IPS-18a (cell line): Measurements from ENCODE around the gene CDC45.
A peak's percentile ranks its signal among the peaks of the same experiment; 100 is the strongest.

Source experiments
- H3K27ac ChIP-seq: one replicate; pipeline ENCODE4 v1.5.1; 2013; ENCODE audit warnings: low read length
- H3K27me3 ChIP-seq: one replicate; pipeline ENCODE4 v1.6.1; 2013; ENCODE audit warnings: mild to moderate bottlenecking, low read length; ENCODE audit not compliant: control insufficient read depth, insufficient read depth
- H3K36me3 ChIP-seq: one replicate; pipeline ENCODE4 v1.6.1; 2013; ENCODE audit warnings: low read depth, low read length; ENCODE audit not compliant: control insufficient read depth
- H3K4me1 ChIP-seq: one replicate; pipeline ENCODE4 v1.6.1; 2013; ENCODE audit warnings: low read depth, low read length; ENCODE audit not compliant: control insufficient read depth
- H3K4me3 ChIP-seq: one replicate; pipeline ENCODE4 v1.5.1; 2013; ENCODE audit warnings: low read length
- H3K9ac ChIP-seq: one replicate; pipeline ENCODE4 v1.6.1; 2013; ENCODE audit warnings: mild to moderate bottlenecking, low read length, moderate library complexity
- H3K9me3 ChIP-seq: one replicate; pipeline ENCODE4 v1.6.1; 2013; ENCODE audit warnings: low read depth, low read length; ENCODE audit not compliant: control insufficient read depth

Gene CDC45

GRCh38 chr22:19514831-19515565 lies 35.3 kb downstream of the CDC45 start:
- no peak overlapping the region for H3K9ac ChIP-seq
- no peaks in the 10 kb centered on the region for H3K27me3 ChIP-seq
- H3K9me3 ChIP-seq: no peaks in the 10 kb centered on the region
- no peak overlapping the region for H3K4me3 ChIP-seq
- peaks cover 18% of the 10 kb centered on the region for H3K36me3 ChIP-seq
- H3K27ac ChIP-seq: no peak overlapping the region
- H3K4me1 ChIP-seq: no peaks in the 10 kb centered on the region

DNA sequence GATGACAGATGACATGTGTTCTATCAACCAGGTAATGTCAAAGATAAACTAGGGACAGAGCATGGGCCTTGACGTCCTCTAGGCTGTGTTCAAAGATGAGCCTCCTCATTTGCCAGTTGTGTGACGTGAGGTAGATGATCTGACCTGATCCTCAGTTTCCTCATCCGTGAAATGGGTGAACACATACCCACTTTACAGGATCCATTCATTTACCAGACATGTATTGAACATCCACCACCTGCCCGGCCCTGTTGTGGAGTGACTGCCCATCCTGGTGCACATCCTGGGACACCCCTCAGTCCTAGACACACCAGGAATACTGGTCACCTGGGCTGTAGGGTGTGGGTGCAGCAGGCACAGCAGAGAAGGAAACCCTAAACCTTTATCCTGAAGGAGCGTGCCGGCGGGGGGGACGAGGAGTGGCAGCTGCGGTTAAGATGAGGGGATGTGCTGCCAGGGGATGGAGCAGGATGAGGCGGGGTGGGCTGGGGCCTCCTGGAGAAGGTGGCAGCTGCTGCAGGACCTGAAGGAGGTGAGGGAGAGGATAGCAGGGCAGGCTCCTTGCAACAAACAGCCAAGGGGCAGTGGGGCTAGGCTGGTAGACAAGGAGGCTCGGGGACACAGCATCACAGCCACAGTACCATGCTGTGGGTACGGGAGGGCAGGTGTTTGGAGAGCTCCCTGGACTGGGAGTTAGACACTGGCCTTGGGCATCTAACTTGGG lies 36.1 kb downstream of the CDC45 start:
- H3K27me3 ChIP-seq: no peaks in the 10 kb centered on the region
- no peak overlapping the region for H3K4me3 ChIP-seq
- H3K9ac ChIP-seq: no peak overlapping the region
- H3K36me3 ChIP-seq: peaks cover 17% of the 10 kb centered on the region
- H3K27ac ChIP-seq: no peak overlapping the region
- no peaks in the 10 kb centered on the region for H3K4me1 ChIP-seq
- H3K9me3 ChIP-seq: no peaks in the 10 kb centered on the region

DNA sequence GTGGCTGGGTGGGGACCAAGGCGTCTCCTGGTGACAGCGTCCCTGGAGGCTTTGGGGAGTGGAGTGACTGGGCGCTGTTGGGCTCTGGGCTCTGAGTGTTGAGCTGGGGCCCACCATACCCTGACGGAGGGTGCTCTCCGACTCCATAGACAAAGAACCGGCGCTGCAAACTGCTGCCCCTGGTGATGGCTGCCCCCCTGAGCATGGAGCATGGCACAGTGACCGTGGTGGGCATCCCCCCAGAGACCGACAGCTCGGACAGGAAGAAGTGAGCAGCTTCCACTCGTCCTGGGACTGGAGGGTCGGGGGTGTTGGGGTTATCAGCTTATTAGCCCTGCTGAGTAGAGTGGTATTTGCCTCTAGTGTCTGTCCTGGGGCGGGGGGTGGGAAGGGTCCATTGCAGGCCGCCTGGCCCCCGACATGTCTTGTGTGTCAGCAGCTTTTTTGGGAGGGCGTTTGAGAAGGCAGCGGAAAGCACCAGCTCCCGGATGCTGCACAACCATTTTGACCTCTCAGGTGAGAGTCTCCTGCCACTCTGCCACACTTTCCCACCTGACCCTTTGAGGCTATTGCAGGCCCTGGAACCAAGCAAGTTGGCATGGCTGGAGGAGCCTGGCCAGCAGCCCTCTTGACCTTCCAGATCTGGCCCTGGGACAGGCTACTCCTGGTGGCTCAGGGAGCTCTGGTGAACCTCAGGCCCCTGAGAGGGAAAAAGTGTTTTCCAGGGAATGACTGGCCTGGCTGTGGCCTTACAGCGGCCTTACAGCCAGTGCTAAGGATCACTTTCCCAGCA lies 36.9 kb downstream of the CDC45 start:
- H3K4me3 ChIP-seq: no peak overlapping the region
- peaks cover 2% of the 10 kb centered on the region for H3K27me3 ChIP-seq
- H3K9me3 ChIP-seq: no peaks in the 10 kb centered on the region
- H3K9ac ChIP-seq: no peak overlapping the region
- H3K36me3 ChIP-seq: peaks cover 16% of the 10 kb centered on the region
- no peak overlapping the region for H3K27ac ChIP-seq
- H3K4me1 ChIP-seq: no peaks in the 10 kb centered on the region

DNA sequence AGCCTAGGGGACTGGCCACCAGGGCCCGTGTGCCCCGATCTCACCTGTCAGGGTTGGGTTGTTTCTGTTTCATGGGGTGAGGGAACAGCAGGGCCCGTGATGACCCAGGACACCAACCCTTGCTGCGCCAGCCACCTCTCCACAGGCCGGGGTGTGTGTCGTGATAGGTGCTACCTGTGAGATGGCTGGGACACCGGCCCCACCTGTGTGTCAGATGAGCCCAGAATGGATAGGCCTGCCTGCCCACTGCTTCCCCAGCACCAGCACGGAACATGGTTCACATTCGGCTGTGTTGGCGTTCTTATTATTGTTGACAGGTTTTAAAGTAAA lies 37.4 kb downstream of the CDC45 start:
- Histone ChIP-seq H3K27me3 (peaks cover 7% of the 10 kb centered on the region), H3K9me3 (no peaks in the 10 kb centered on the region), H3K9ac (no peak overlapping the region), H3K4me3 (no peak overlapping the region), H3K36me3 (peaks cover 16% of the 10 kb centered on the region), H3K4me1 (no peaks in the 10 kb centered on the region), H3K27ac (no peak overlapping the region)

DNA sequence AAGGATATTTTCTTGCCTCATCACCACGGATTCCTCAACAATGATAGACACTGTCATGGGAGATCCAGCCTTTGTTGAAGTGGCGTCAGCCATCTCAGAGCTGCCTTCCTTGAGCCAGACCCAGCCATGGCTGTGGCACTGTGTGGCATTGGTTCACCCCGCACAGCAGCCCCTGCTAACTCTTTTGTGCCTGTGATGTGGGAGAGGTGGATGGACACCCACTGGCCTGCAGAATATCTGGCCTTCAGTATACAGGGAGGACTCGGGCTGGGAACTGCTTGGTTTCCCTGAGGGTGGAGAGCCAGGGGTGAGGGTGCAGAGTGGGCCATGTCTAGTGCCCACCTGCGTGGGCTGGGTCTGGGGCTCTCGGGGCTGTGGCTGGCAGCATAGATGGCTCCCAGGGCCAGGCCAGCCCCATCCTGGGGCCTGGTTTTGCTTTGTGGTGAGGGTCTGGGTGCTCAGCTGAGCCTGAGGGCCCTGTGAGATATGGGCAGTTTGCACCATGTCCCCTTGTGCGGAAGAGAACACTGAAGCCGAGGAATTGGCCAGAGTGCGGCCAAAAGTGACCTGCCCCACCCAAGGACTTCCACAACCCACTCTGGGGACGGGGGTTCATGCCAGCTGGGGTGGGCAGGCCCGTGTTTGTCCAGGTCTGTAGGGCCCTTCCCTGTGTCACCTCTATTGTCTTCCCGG lies 38.3 kb downstream of the CDC45 start:
- H3K4me1 ChIP-seq: peaks cover 6% of the 10 kb centered on the region
- peaks cover 16% of the 10 kb centered on the region for H3K27me3 ChIP-seq
- no peak overlapping the region for H3K4me3 ChIP-seq
- H3K36me3 ChIP-seq: peaks cover 13% of the 10 kb centered on the region
- H3K27ac ChIP-seq: no peak overlapping the region
- H3K9me3 ChIP-seq: no peaks in the 10 kb centered on the region
- H3K9ac ChIP-seq: no peak overlapping the region

DNA sequence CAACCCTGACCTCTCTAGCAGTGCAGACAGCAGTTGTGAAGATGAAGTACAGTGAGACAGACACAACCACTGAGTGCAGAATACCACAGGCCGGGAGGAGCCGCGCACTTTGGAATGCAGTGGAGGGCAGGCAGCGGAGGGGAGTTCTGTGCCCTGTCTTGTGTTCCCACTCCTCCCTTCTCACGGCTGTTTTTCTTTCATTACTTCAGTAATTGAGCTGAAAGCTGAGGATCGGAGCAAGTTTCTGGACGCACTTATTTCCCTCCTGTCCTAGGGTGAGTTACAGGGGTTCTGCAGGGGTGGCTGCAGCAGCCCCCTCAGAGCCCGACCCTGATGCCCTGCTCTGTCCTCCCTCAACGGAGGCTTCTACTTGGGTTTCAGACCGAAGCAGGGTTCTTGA lies 38.9 kb downstream of the CDC45 start:
- peaks cover 9% of the 10 kb centered on the region for H3K36me3 ChIP-seq
- peaks cover 6% of the 10 kb centered on the region for H3K4me1 ChIP-seq
- H3K9ac ChIP-seq: no peak overlapping the region
- no peak overlapping the region for H3K4me3 ChIP-seq
- no peaks in the 10 kb centered on the region for H3K9me3 ChIP-seq
- H3K27ac ChIP-seq: no peak overlapping the region
- H3K27me3 ChIP-seq: peaks cover 22% of the 10 kb centered on the region

DNA sequence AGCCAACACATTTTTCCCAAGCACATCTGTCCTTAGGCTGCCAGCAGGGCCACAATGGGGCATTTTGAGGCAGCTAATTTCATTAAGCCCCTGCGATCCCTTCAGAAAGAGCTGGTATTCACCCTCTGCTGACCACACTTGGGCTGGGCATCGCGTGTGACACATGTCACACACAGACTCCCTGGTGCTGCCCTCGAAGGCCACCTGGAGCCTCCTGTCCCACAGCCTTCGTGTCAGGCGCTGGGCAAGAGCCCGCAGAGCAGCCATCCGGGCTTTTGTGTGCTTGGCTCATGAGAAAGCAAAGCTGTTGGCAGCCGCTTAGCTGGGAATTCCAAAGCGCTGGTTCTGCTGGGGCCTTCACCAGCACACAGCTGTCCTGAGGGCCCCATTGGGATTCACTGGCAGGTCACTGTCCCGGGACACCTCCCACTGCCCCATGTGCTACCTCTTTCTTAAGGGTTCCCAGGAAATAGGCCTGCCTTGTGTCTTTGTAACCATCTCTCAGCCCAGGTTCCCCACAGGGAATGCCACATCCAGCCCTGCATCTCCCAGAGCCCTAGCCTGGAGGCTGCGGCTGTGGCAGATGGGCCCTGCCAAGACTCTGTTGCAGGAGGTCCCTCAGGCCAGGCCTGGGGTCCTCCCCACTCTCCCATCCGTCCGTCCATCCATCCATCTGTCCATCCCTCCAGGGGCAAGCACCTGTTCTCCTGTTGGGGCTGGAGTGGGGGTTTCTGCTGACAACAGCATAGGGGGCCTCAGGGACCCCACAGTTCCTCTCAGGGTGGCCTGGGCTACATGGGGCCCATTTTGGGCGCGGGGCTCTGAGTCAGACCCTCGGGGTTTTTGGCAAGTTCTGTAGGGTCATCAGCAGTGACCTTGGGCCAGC lies 39.6 kb downstream of the CDC45 start:
- Histone ChIP-seq H3K9ac (no peak overlapping the region), H3K27ac (no peak overlapping the region), H3K9me3 (no peaks in the 10 kb centered on the region), H3K36me3 (peaks cover 9% of the 10 kb centered on the region), H3K4me1 (peaks cover 6% of the 10 kb centered on the region), H3K27me3 (peaks cover 29% of the 10 kb centered on the region), H3K4me3 (no peak overlapping the region)

DNA sequence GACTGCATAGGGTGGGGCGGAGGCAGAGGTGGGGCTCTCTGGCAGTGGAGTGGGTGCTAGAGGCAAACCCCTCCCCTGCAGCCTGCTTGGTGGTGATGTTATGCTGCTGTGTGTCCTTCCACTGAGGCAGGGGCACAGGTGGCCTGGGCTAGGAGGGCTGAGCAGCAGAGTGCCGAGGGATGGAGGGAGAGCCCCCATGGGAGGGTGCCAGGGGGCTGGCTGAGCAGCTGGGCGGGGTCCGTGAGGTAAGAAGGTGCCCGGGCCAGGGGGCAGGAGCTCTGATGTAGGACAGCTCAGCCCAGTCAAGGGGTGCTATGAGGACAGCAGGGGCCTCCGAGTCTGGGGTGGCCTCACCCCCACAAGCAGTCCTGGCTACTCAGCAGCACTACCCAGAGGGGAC lies 40.3 kb downstream of the CDC45 start:
- H3K4me3 ChIP-seq: no peak overlapping the region
- H3K9ac ChIP-seq: no peak overlapping the region
- no peak overlapping the region for H3K27ac ChIP-seq
- peaks cover 6% of the 10 kb centered on the region for H3K4me1 ChIP-seq
- peaks cover 7% of the 10 kb centered on the region for H3K36me3 ChIP-seq
- no peaks in the 10 kb centered on the region for H3K9me3 ChIP-seq
- H3K27me3 ChIP-seq: peaks cover 36% of the 10 kb centered on the region

DNA sequence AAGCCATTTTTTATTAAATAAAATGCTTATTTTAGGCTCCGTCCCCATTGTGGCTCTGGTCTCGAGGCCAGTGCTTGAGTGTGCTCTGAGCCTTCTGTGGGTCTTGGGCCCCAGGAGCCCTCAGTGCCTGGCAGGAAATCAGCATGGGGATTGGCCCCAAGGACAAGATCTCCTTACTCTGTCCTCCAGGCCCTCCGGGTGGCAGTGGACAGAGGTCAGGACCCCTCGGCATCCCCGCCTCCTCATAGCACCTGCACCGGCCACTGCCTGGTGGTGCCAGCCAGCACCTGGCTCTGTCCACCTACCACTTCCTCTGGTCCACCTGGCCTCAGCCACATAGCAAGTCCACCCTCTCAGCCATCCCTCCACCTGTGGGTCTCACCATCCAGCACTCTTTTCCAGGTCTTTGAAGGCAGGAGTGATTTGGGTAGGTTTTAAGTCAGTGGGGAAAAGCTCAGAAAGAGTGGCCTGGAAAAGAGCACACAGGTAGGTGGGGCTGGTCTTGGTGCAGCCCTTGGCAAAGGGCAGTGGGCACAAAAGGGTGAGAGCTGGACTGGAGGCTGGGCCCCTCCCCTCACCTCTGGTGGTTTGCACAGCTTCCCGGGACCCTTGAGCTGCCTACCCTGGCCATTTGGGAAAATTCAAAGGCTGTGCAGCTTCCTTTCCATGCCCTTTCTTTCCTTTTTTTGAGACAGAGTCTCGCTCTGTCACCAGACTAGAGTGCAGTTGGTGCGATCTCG lies 41.0 kb downstream of the CDC45 start:
- no peak overlapping the region for H3K27ac ChIP-seq
- peaks cover 43% of the 10 kb centered on the region for H3K27me3 ChIP-seq
- H3K9me3 ChIP-seq: no peaks in the 10 kb centered on the region
- no peak overlapping the region for H3K4me3 ChIP-seq
- H3K9ac ChIP-seq: no peak overlapping the region
- peaks cover 1% of the 10 kb centered on the region for H3K36me3 ChIP-seq
- peaks cover 6% of the 10 kb centered on the region for H3K4me1 ChIP-seq

- Histone ChIP-seq H3K4me3 (peak overlapping the region; percentile 57), H3K9me3 (no peaks in the 10 kb centered on the region), H3K27me3 (peaks cover 47% of the 10 kb centered on the region), H3K36me3 (no peaks in the 10 kb centered on the region), H3K4me1 (peaks cover 6% of the 10 kb centered on the region), H3K27ac (no peak overlapping the region), H3K9ac (no peak overlapping the region)
Observed at GRCh38 chr22:19522190-19522880, 42.6 kb downstream of the CDC45 start.
